OCI-LY3 (cell line): ENCODE data around the gene GOSR1.
"Not testable (repeated sequence)": the region's sequence is repeated elsewhere in the genome, so short reads cannot be mapped to it uniquely, and the experiment has no call there.

Source experiments
- CTCF ChIP-seq: fragments of 200-600, 300-600 bp; sonication (generic); IDR thresholded peaks from 2 replicates; pipeline ENCODE4 v1.5.1; 2014; ENCODE audit warnings: antibody characterized with exemption, low read length, low read depth
- EZH2phosphoT487 ChIP-seq: fragments of 200-600 bp; shearing (Covaris generic); IDR thresholded peaks from 2 replicates; pipeline ENCODE4 v1.6.1; 2018; ENCODE audit warnings: antibody characterized with exemption, mixed run types, low read depth

GRCh38 chr17:30569531-30570175, 92.4 kb downstream of the GOSR1 start:
- TF ChIP-seq CTCF, EZH2phosphoT487: not testable (repeated sequence)
